Measurements from ENCODE around the gene ATF4. TPM values are rescaled to one million over a fixed set of nuclear protein-coding genes. Genes with fewer than 3 reads are reported as not detected.
"Not testable (repeated sequence)": the region's sequence is repeated elsewhere in the genome, so short reads cannot be mapped to it uniquely, and the experiment has no call there.

ATF4 gene
- total RNA-seq, 6 donors from 2014 or later = 255 to 402 (median 364) TPM

DNA sequence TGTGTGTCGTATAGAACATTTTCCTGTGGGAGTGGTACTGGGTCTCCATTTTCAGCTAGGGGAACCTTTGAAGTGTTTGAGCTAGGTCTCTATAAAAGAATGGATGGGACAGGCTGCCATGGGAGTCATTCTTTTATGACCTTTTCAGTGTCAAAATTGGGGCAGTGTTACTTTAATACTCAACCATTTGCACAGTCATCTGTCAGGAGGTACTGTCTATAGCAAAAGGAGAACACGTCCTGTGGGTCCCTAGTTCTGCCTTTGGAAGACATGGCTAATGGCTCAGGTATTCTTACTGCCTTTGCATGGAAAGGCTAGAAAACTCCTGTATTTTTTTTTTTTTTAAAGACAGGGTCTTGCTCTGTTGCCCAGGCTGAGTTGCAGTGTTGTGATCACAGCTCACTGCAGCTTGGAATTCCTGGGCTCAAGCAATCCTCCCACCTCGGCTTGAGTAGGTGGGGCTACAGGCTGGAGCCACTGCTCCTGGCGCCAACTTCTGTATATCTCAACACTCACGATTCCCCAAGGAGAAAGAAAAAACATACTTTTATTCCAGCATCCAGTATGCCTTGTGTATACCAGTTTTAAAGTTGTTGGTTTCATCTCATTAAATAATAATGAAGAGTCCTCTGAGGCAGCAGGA lies 2.1 kb upstream of the ATF4 start:
- Histone ChIP-seq H3K27me3 (no peaks in the 10 kb centered on the region), H3K36me3 (peaks cover 25 to 60% (median 40%) of the 10 kb centered on the region in 4 donors)

GRCh38 chr22:39518996-39519680 lies 1.2 kb upstream of the ATF4 start:
- Histone ChIP-seq H3K4me3 (peak overlapping the region; percentile 76 to 98 (median 94)), H3K36me3 (peaks cover 23 to 58% (median 38%) of the 10 kb centered on the region in 4 donors), H3K27ac (peak overlapping the region; percentile 98 to 100 (median 99)), H3K27me3 (no peaks in the 10 kb centered on the region), H3K9me3 (no peaks in the 10 kb centered on the region), H3K4me1 (peaks cover 36 to 40% (median 39%) of the 10 kb centered on the region in 4 donors)
- no peak for TF ChIP-seq EP300 (IDR thresholded peaks at IDR 0.05)
- no peak for TF ChIP-seq POLR2AphosphoS5 (IDR thresholded peaks at IDR 0.05)
- no peak for TF ChIP-seq CTCF (IDR thresholded peaks at IDR 0.05)
- no peak for TF ChIP-seq POLR2A (IDR thresholded peaks at IDR 0.05)
- 12 to 20% methylated on average over 16 to 24 of the region's 24 CpGs for WGBS, 2 donors
- ATAC-seq (ENCODE audit: low FRiP score in 2 of 2) (no peak), DNase-seq (no peak)

More for the DNA sequence above, 2.1 kb upstream of the ATF4 start:
- no peak for TF ChIP-seq POLR2A (IDR thresholded peaks at IDR 0.05)
- no peak for TF ChIP-seq CTCF (IDR thresholded peaks at IDR 0.05)
- no peak for TF ChIP-seq POLR2AphosphoS5 (IDR thresholded peaks at IDR 0.05)
- TF ChIP-seq EP300 (IDR thresholded peaks at IDR 0.05) = no peak
- Histone ChIP-seq H3K9me3 (no peaks in the 10 kb centered on the region), H3K4me1 (peaks cover 28 to 33% (median 31%) of the 10 kb centered on the region in 4 donors), H3K4me3 (no peak overlapping the region), H3K27ac (peak overlapping the region in 2 of 4 donors; percentile 98 to 99)
- 63 to 73% methylated on average over 5 of the region's 5 CpGs for WGBS, 2 donors
- DNase-seq (no peak), ATAC-seq (ENCODE audit: low FRiP score in 2 of 2) (no peak)

DNA sequence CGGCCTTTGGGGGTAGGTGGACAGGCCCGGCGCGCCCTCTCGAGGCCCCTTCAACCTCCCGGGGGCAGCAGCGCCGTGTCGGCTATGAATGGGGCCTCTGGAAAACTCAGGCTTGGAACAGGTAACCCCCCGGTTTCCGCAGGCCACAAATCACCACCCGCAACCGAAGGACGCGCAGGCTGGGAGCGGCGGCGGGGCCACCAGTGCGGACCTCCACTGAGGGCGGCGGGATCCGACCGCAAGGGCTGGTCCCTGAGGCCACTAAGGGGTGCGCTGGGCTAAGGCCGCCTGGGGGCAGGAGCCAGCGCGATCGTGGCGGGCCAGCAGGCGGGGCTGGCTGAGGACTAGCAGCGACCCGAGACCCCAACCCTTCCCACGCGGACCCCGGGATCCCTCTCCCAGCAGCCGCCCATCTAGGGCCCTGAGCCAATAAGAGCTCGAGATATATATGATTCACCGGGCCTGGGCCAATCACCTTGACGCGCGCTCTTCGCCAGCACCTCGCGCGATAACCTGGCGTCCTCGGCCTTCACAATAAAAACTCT lies 609 bp upstream of the ATF4 start:
- TF ChIP-seq EP300 (IDR thresholded peaks at IDR 0.05) = no peak
- TF ChIP-seq POLR2AphosphoS5 (IDR thresholded peaks at IDR 0.05) = peak; percentile 59 to 61
- TF ChIP-seq POLR2A (IDR thresholded peaks at IDR 0.05) = peak in 2 of 4 donors; percentile 36 to 42
- peak in 5 of 6 experiments; percentile 26 to 58 (median 41) for TF ChIP-seq CTCF (IDR thresholded peaks at IDR 0.05)
- H3K36me3 ChIP-seq = peaks cover 23 to 58% (median 42%) of the 10 kb centered on the region in 4 donors
- 0% methylated on average over 45 of the region's 47 CpGs; no CpG with 5 or more reads in 1 of the 2 donors for WGBS, 2 donors
- ATAC-seq (ENCODE audit: low FRiP score in 2 of 2) = peak; percentile 94 to 96
- H3K27ac ChIP-seq = peak overlapping the region; percentile 98 to 100 (median 99)
- DNase-seq = peak; percentile 96 to 97
- H3K4me1 ChIP-seq = peaks cover 42 to 46% (median 45%) of the 10 kb centered on the region in 4 donors
- no peaks in the 10 kb centered on the region for H3K9me3 ChIP-seq
- no peaks in the 10 kb centered on the region for H3K27me3 ChIP-seq
- H3K4me3 ChIP-seq = peak overlapping the region; percentile 76 to 98 (median 94)

DNA sequence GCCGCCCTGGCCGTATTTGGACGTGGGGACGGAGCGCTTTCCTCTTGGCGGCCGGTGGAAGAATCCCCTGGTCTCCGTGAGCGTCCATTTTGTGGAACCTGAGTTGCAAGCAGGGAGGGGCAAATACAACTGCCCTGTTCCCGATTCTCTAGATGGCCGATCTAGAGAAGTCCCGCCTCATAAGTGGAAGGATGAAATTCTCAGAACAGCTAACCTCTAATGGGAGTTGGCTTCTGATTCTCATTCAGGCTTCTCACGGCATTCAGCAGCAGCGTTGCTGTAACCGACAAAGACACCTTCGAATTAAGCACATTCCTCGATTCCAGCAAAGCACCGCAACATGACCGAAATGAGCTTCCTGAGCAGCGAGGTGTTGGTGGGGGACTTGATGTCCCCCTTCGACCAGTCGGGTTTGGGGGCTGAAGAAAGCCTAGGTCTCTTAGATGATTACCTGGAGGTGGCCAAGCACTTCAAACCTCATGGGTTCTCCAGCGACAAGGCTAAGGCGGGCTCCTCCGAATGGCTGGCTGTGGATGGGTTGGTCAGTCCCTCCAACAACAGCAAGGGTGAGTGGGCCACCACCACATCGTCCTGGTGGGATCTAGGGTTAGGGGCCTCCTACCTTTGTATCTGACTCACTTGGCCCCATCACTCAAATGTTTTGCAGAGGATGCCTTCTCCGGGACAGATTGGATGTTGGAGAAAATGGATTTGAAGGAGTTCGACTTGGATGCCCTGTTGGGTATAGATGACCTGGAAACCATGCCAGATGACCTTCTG lies 934 bp downstream of the ATF4 start:
- not testable (repeated sequence) for ATAC-seq (ENCODE audit: low FRiP score in 2 of 2); H3K9me3 ChIP-seq; H3K27me3 ChIP-seq
- H3K36me3 ChIP-seq = peaks cover 19 to 51% (median 34%) of the 10 kb centered on the region in 4 donors
- peak in 1 of 2 donors; percentile 88 for DNase-seq
- peak overlapping the region; percentile 76 to 98 (median 96) for H3K4me3 ChIP-seq
- H3K27ac ChIP-seq = peak overlapping the region; percentile 98 to 100 (median 99)
- WGBS, 2 donors = 0 to 3% methylated on average over 1 to 28 of the region's 28 CpGs
- peaks cover 45 to 60% (median 56%) of the 10 kb centered on the region in 4 donors for H3K4me1 ChIP-seq

GRCh38 chr22:39522091-39522490 lies 1.7 kb downstream of the ATF4 start:
- ATAC-seq (ENCODE audit: low FRiP score in 2 of 2) = not testable (repeated sequence)
- H3K27ac ChIP-seq = peak overlapping the region; percentile 98 to 100 (median 99)
- WGBS, 2 donors = 21 to 25% methylated on average over 5 of the region's 5 CpGs

More at GRCh38 chr22:39522091-39522490, 1.7 kb downstream of the ATF4 start:
- H3K9me3 ChIP-seq, H3K27me3 ChIP-seq, DNase-seq: not testable (repeated sequence)
- Histone ChIP-seq H3K36me3 (peaks cover 19 to 44% (median 34%) of the 10 kb centered on the region in 4 donors), H3K4me3 (peak overlapping the region; percentile 76 to 98 (median 96)), H3K4me1 (peaks cover 50 to 66% (median 58%) of the 10 kb centered on the region in 4 donors)
